A549 (cell line): ENCODE data around the gene C19orf12. TPM values are rescaled to one million over a fixed set of nuclear protein-coding genes. Genes with fewer than 3 reads are reported as not detected.

Experiments
- ATAC-seq, 2 experiments: fragments of 200-7000 bp in 1 of 2; fragments of >200 bp in 1 of 2; cut with Nextera tagmentation in 1 of 2; cut with Tn5 transposase in 1 of 2; 3 replicates each; pipeline versions ENCODE4 v1.8.0 to v1.9.1; 2018 to 2020; ENCODE audit warnings: mild to moderate bottlenecking in 1 of 2, moderate library complexity in 1 of 2
- CTCF ChIA-PET: fragments of 300-600 bp; sonication (Branson Sonifier 250); formaldehyde crosslinking; extraction: SDS; loops from one replicate; lab custom pipeline; 2021; ENCODE audit warnings: antibody characterized with exemption, inconsistent platforms; lab: Yijun Ruan, JAX
- POLR2A ChIA-PET: fragments of 350-600 bp; formaldehyde crosslinking; extraction: SDS; loops from one replicate; lab custom pipeline; 2021; ENCODE audit warnings: antibody characterized with exemption, inconsistent platforms; lab: Yijun Ruan, JAX
- DNase-seq, 2 experiments: peaks; one replicate each; pipeline versions ENCODE4 v3.0.0 to v3.0.0-alpha.2; 2011 to 2016; ENCODE audit warnings: low read depth in 1 of 2, low spot score in 1 of 2
- FAIRE-seq: peaks from 2 replicates; lab custom pipeline; 2011; peaks lifted over from hg19 to GRCh38; lab: Jason Lieb, UNC
- H3K27ac ChIP-seq, 2 experiments: fragments of >200 bp; sonication (Bioruptor Twin); formaldehyde crosslinking; 3 replicates each; pipeline ENCODE4 v1.5.1; 2016 to 2017
- H3K4me1 ChIP-seq: fragments of >200 bp; sonication (Bioruptor Twin); formaldehyde crosslinking; 3 replicates; pipeline ENCODE4 v1.6.1; 2016
- H3K4me2 ChIP-seq: fragments of >200 bp; sonication (Bioruptor Twin); formaldehyde crosslinking; 3 replicates; pipeline ENCODE4 v1.6.1; 2016
- H3K4me3 ChIP-seq: fragments of >200 bp; sonication (Bioruptor Twin); formaldehyde crosslinking; 3 replicates; pipeline ENCODE4 v1.5.1; 2016
- H3K9me3 ChIP-seq: fragments of >200 bp; sonication (Bioruptor Twin); formaldehyde crosslinking; 3 replicates; pipeline ENCODE4 v1.6.1; 2016
- CBX2 ChIP-seq: fragments of 200-600 bp; sonication (generic); IDR thresholded peaks from 2 replicates; pipeline ENCODE4 v1.6.1; 2016; ENCODE audit warnings: low read depth, mild to moderate bottlenecking, borderline replicate concordance
- CHD2 ChIP-seq: fragments of 150-350 bp; IDR thresholded peaks from 2 replicates; pipeline ENCODE4 v1.6.1; 2014; ENCODE audit warnings: low read length; ENCODE audit not compliant: partially characterized antibody
- EHF ChIP-seq: fragments of 250-450 bp; sonication (Bioruptor Pico); IDR thresholded peaks from 2 replicates; pipeline ENCODE4 v1.5.0; 2020; ENCODE audit warnings: mild to moderate bottlenecking
- EP300 ChIP-seq, 2 experiments: fragments of >200 bp; sonication (Bioruptor Twin); formaldehyde crosslinking; IDR thresholded peaks; 2 replicates in 1 of 2; 3 replicates in 1 of 2; pipeline ENCODE4 v1.6.1; 2016 to 2017
- ESRRA ChIP-seq: fragments of 150-350 bp; IDR thresholded peaks from 2 replicates; pipeline ENCODE4 v1.6.1; 2014; ENCODE audit warnings: mild to moderate bottlenecking, low read length, borderline replicate concordance
- FOSL2 ChIP-seq, 2 experiments: fragments of 450-650 bp in 1 of 2; fragments of >200 bp in 1 of 2; sonication (Bioruptor Twin) in 1 of 2; formaldehyde crosslinking; IDR thresholded peaks; 2 replicates each; pipeline versions ENCODE4 v1.5.0 to v1.6.1; 2016 to 2020; ENCODE audit warnings: mild to moderate bottlenecking in 1 of 2, moderate library complexity in 1 of 2
- HEYL ChIP-seq: fragments of 250-450 bp; sonication (Bioruptor Pico); IDR thresholded peaks from 2 replicates; pipeline ENCODE4 v1.8.0; 2021; ENCODE audit warnings: mild to moderate bottlenecking, moderate library complexity
- HOXA7 ChIP-seq: fragments of 250-450 bp; sonication (Bioruptor Pico); IDR thresholded peaks from 2 replicates; pipeline ENCODE4 v1.5.0; 2020; ENCODE audit warnings: mild to moderate bottlenecking, moderate library complexity
- HOXB5 ChIP-seq: fragments of 250-450 bp; sonication (Bioruptor Pico); IDR thresholded peaks from 2 replicates; pipeline ENCODE4 v1.5.0; 2020; ENCODE audit warnings: mild to moderate bottlenecking, moderate library complexity
- KDM1A ChIP-seq: fragments of 200-600 bp; sonication (generic); IDR thresholded peaks from 2 replicates; pipeline ENCODE4 v1.6.1; 2016; ENCODE audit warnings: low read depth, mild to moderate bottlenecking
- KDM5A ChIP-seq: fragments of 200-600 bp; sonication (generic); IDR thresholded peaks from 2 replicates; pipeline ENCODE4 v1.6.1; 2016; ENCODE audit warnings: antibody characterized with exemption, mild to moderate bottlenecking
- MAFK ChIP-seq: fragments of 450-650 bp; IDR thresholded peaks from 2 replicates; pipeline ENCODE4 v1.6.1; 2014; ENCODE audit not compliant: partially characterized antibody
- NR3C1 ChIP-seq: fragments of >200 bp; sonication (Bioruptor Twin); formaldehyde crosslinking; IDR thresholded peaks from 3 replicates; pipeline ENCODE4 v1.6.1; 2017
- PHF8 ChIP-seq: fragments of 200-600 bp; sonication (generic); IDR thresholded peaks from 2 replicates; pipeline ENCODE4 v1.6.1; 2016; ENCODE audit warnings: low read depth, mild to moderate bottlenecking, antibody characterized with exemption, moderate library complexity, borderline replicate concordance
- POLR2A ChIP-seq: IDR thresholded peaks from 2 replicates; pipeline ENCODE4 v1.6.1; 2012; ENCODE audit warnings: mild to moderate bottlenecking, low read length
- RARB ChIP-seq: fragments of 250-450 bp; sonication (Bioruptor Pico); IDR thresholded peaks from 2 replicates; pipeline ENCODE4 v1.8.0; 2021; ENCODE audit warnings: mild to moderate bottlenecking, moderate library complexity
- REST ChIP-seq: fragments of 200-600 bp; sonication (generic); IDR thresholded peaks from 2 replicates; pipeline ENCODE4 v1.6.1; 2016; ENCODE audit warnings: antibody characterized with exemption, mild to moderate bottlenecking, moderate library complexity
- RFX5 ChIP-seq: fragments of 450-650 bp; IDR thresholded peaks from 2 replicates; pipeline ENCODE4 v1.7.1; 2014; ENCODE audit warnings: antibody characterized with exemption, mild to moderate bottlenecking, moderate library complexity
- RNF2 ChIP-seq: fragments of 200-600 bp; sonication (generic); IDR thresholded peaks from 2 replicates; pipeline ENCODE4 v1.6.1; 2016; ENCODE audit warnings: low read depth, mild to moderate bottlenecking, antibody characterized with exemption, moderate library complexity, borderline replicate concordance
- SMC3 ChIP-seq: fragments of >200 bp; sonication (Bioruptor Twin); formaldehyde crosslinking; IDR thresholded peaks from 3 replicates; pipeline ENCODE4 v1.6.1; 2018; ENCODE audit warnings: inconsistent platforms
- ZC3H11A ChIP-seq: fragments of 450-650 bp; IDR thresholded peaks from 2 replicates; pipeline ENCODE4 v1.6.1; 2014; ENCODE audit warnings: antibody characterized with exemption, mild to moderate bottlenecking
- ZFP36 ChIP-seq: fragments of 450-650 bp; IDR thresholded peaks from 2 replicates; pipeline ENCODE4 v1.6.1; 2014; ENCODE audit warnings: borderline replicate concordance; ENCODE audit not compliant: partially characterized antibody
- WGBS: methylation state at CpG from one replicate; pipeline ENCODE4 v1.1.6; 2017; ENCODE audit errors: missing lambda C conversion rate; 5-methylcytosine and 5-hydroxymethylcytosine counted together
- polyA plus RNA-seq, 4 experiments: library from polyadenylated mRNA; depleted of rRNA in 3 of 4; stranded (reverse); fragments of >200 nt; fragmentation: RNase III in 1 of 4; extraction: RNeasy Plus Mini Kit Qiagen cat#74134 plus additional on column Dnase treatment in 1 of 4; gene quantifications; 2 replicates in 3 of 4; 3 replicates in 1 of 4; pipeline ENCODE4 v1.2.3, GENCODE V29; 2011 to 2017
- TF ChIP-seq, protein P1 (sequence below): IDR thresholded peaks from 2 replicates; pipeline ENCODE4 v1.6.1; 2012; ENCODE audit warnings: low read depth, borderline replicate concordance
- TF ChIP-seq, protein P2 (sequence below): IDR thresholded peaks from 2 replicates; pipeline ENCODE4 v1.6.1; 2012

The C19orf12 gene
- polyA plus RNA-seq, 2 of the 4 experiments (the other 2 are of a cell fraction): 34.3 to 35.2 TPM

DNA sequence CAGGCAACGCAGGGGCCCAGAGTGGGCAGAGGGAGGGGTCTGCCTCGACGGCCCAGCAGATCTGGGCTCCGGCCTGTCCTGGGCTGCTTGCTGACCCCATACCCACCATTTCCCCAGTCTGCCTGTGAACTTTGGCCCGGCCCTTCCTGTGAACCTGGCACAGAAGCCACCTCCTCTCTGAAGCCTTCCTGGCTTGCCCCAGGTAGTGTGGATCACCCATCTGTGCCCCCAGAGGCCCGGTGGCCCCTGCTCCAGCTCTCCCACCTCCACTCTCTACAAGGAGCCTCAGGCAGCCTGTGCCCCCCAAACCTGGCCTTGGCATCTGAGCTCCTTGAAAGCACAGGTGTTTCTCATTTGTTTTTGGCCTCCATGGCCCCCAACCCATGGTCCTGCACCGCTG is 34.1 kb downstream of the C19orf12 start:
- Histone ChIP-seq H3K9me3 (no peaks in the 10 kb centered on the region), H3K4me3 (no peak overlapping the region), H3K4me2 (no peak overlapping the region), H3K4me1 (no peaks in the 10 kb centered on the region), H3K27ac (no peak overlapping the region)
- DNase-seq: no peak
- no peak for ATAC-seq
- ChIA-PET CTCF (interaction anchor here (0.6 to 6.9 kb wide), 8 partner anchors 9 to 84 kb away, joined by 3 to 33 read pairs (median 12); partner anchors contain the start of gene C19orf12), POLR2A (no interaction called here)
- TF ChIP-seq KDM1A: no peak
- peak; percentile 80 for TF ChIP-seq ZFP36
- FAIRE-seq: no peak
- 59% methylated on average over 7 of the region's 7 CpGs for WGBS

DNA sequence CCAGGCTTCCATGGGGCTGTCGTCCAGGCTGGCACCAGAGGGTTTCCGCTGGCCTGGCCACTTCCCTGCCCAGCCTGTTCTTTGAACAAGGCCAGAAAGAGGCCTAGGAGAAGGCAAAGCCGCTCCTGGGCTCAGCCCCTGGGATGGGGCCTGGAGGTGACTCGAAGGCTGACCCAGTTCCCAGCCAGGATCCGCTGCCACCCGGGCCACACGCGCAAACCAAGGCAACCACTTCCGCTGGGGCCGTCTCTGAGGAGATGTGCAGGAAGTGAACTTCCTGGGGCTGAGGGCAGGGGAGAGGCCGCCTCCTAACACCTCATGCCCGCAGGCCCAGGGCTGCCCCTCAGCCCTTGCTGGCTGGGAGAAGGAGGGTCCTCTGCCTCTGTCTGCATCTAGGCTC is 34.6 kb downstream of the C19orf12 start:
- TF ChIP-seq REST (no peak), CHD2 (no peak), RFX5 (no peak), RARB (no peak), NR3C1 (no peak), EP300 (IDR thresholded peaks at IDR 0.05) (no peak), HOXA7 (no peak), RNF2 (no peak), CBX2 (no peak), MAFK (no peak)
- Histone ChIP-seq H3K4me2 (no peak overlapping the region), H3K27ac (no peak overlapping the region), H3K4me3 (no peak overlapping the region), H3K4me1 (no peaks in the 10 kb centered on the region), H3K9me3 (no peaks in the 10 kb centered on the region)
- WGBS: 84% methylated on average over 12 of the region's 12 CpGs
- FAIRE-seq (no peak), ATAC-seq (peak in 1 of 2 experiments; percentile 3; a peak in 3 of 6 replicates), DNase-seq (no peak)
- ChIA-PET CTCF (interaction anchor here (1.0 to 9.4 kb wide), 7 partner anchors 8 to 70 kb away, joined by 3 to 78 read pairs (median 12); partner anchors contain the start of gene C19orf12), POLR2A (no interaction called here)

- ATAC-seq (no peak), DNase-seq (no peak), FAIRE-seq (no peak)
- Histone ChIP-seq H3K4me3 (no peak overlapping the region), H3K4me2 (no peak overlapping the region), H3K27ac (no peak overlapping the region), H3K4me1 (no peaks in the 10 kb centered on the region), H3K9me3 (no peaks in the 10 kb centered on the region)
- 78% methylated on average over 9 of the region's 9 CpGs for WGBS
- ChIA-PET POLR2A (no interaction called here), CTCF (interaction anchor here (1.0 to 9.4 kb wide), 5 partner anchors 14 to 68 kb away, joined by 3 to 78 read pairs (median 13); no protein-coding TSS in a partner anchor)
- TF ChIP-seq, protein P1, sequence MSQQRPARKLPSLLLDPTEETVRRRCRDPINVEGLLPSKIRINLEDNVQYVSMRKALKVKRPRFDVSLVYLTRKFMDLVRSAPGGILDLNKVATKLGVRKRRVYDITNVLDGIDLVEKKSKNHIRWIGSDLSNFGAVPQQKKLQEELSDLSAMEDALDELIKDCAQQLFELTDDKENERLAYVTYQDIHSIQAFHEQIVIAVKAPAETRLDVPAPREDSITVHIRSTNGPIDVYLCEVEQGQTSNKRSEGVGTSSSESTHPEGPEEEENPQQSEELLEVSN: no peak
- TF ChIP-seq ZFP36 (peak; percentile 74), KDM1A (no peak)
Measured at GRCh38 chr19:29679598-29680210, 35.4 kb downstream of the C19orf12 start.

DNA sequence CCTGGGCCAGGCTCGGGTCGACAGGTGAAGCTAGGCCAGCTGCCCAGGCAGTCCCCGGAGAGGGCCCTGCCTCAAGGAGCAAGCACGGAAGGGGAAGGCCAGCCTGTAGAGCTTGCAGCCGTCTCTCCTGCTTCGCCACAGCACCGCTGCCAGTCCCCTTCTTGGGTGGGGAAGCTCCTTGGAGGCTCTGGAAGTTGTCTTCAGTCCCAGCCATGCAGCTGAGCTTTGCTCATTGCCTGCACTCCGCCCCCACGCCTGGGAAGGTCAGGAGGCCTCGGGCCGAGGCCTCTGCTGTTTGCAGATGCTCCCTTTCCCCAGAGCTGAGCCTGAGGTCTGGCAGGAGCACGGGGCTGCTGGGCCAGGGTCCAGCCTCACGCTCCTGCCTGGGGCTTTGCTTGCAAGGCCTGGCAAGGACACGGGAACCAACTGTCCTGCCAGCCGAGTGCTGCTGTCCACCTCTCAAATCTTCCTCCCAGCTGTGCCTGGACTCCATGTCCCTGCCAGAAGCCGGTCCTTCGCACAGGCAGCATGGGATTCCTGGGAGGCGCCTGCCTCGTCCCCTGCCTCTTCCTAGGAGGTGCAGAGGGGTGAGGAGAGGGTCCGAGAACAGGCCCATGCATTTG is 36.5 kb downstream of the C19orf12 start:
- FAIRE-seq: no peak
- TF ChIP-seq ESRRA (no peak), HOXB5 (CRISPR knock-in tag) (no peak), PHF8 (no peak), RNF2 (no peak), EHF (CRISPR knock-in tag) (no peak), KDM5A (no peak), HEYL (CRISPR knock-in tag) (no peak), ZC3H11A (no peak), EP300 (IDR thresholded peaks at IDR 0.05) (no peak), SMC3 (no peak), POLR2A (no peak), KDM1A (no peak), FOSL2 (IDR thresholded peaks at IDR 0.05) (no peak), FOSL2 (CRISPR knock-in tag; IDR thresholded peaks at IDR 0.05) (no peak)
- TF ChIP-seq, protein P2, sequence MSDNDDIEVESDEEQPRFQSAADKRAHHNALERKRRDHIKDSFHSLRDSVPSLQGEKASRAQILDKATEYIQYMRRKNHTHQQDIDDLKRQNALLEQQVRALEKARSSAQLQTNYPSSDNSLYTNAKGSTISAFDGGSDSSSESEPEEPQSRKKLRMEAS: no peak
- TF ChIP-seq, protein P1: no peak

More for the DNA sequence above, 36.5 kb downstream of the C19orf12 start:
- 76% methylated on average over 20 of the region's 20 CpGs for WGBS
- CTCF ChIA-PET: interaction anchor here (1.0 to 9.4 kb wide), 8 partner anchors 10 to 67 kb away, joined by 3 to 78 read pairs (median 9); partner anchors contain the start of gene PLEKHF1
- H3K4me2 ChIP-seq: no peak overlapping the region
- no peak overlapping the region for H3K27ac ChIP-seq
- no peaks in the 10 kb centered on the region for H3K9me3 ChIP-seq
- DNase-seq (no peak), ATAC-seq (no peak)
- H3K4me3 ChIP-seq: no peak overlapping the region
- H3K4me1 ChIP-seq: no peaks in the 10 kb centered on the region
- POLR2A ChIA-PET: no interaction called here
